Inflammatory macrophage treated with lipopolysaccharide for 1 hour (primary cell): Measurements from ENCODE around the gene MATN3.

Experiments used
- DNase-seq, 2 donors: peaks; one replicate each; pipeline ENCODE4 v3.0.0-alpha.2; 2020 to 2022

The MATN3 gene

GRCh38 chr2:20035955-20036666, 23.6 kb upstream of the MATN3 start:
- DNase-seq, result no peak

GRCh38 chr2:20034821-20035220, 22.4 kb upstream of the MATN3 start:
- DNase-seq, result no peak

- no peak for DNase-seq
Measured at GRCh38 chr2:20034218-20034617, 21.8 kb upstream of the MATN3 start.

- DNase-seq, result no peak
Measured at GRCh38 chr2:20033322-20033721, 20.9 kb upstream of the MATN3 start.

- DNase-seq, result no peak
Measured at GRCh38 chr2:20030224-20030623, 17.8 kb upstream of the MATN3 start.

- no peak for DNase-seq
Measured at GRCh38 chr2:20027705-20028434, 15.4 kb upstream of the MATN3 start.

- DNase-seq, result no peak
Measured at GRCh38 chr2:20027260-20027677, 14.8 kb upstream of the MATN3 start.

- DNase-seq, result no peak
Measured at GRCh38 chr2:20025065-20025786, 12.8 kb upstream of the MATN3 start.

GRCh38 chr2:20023688-20024087, 11.2 kb upstream of the MATN3 start:
- peak; percentile 39 to 50 for DNase-seq

- DNase-seq, result peak; percentile 10 to 44
Measured at GRCh38 chr2:20021405-20022009, 9.0 kb upstream of the MATN3 start.

GRCh38 chr2:20019747-20020146, 7.3 kb upstream of the MATN3 start:
- no peak for DNase-seq

GRCh38 chr2:20018601-20019152, 6.2 kb upstream of the MATN3 start:
- no peak for DNase-seq

GRCh38 chr2:20016346-20016745, 3.9 kb upstream of the MATN3 start:
- DNase-seq, result no peak

GRCh38 chr2:20015482-20016083, 3.1 kb upstream of the MATN3 start:
- peak; percentile 19 to 46 for DNase-seq

GRCh38 chr2:20013126-20013849, 820 bp upstream of the MATN3 start:
- DNase-seq, result no peak

- no peak for DNase-seq
Measured at GRCh38 chr2:20012032-20012281, 511 bp downstream of the MATN3 start.

GRCh38 chr2:20011276-20012031, 1.0 kb downstream of the MATN3 start:
- DNase-seq, result no peak

- DNase-seq, result no peak
Measured at GRCh38 chr2:20008703-20009102, 3.8 kb downstream of the MATN3 start.

- no peak for DNase-seq
Measured at GRCh38 chr2:20005891-20006470, 6.5 kb downstream of the MATN3 start.

- no peak for DNase-seq
Measured at GRCh38 chr2:20005067-20005627, 7.3 kb downstream of the MATN3 start.
